Right atrium auricular region (tissue), 2 donors: ENCODE results near the gene KRTAP19-7. TPM values are rescaled to one million over a fixed set of nuclear protein-coding genes. Genes with fewer than 3 reads are reported as not detected.
A peak's percentile ranks its signal among the peaks of the same experiment; 100 is the strongest.

ENCODE experiments used
- DNase-seq: peaks from one replicate; pipeline ENCODE4 v3.0.0-alpha.2; 2019; ENCODE audit warnings: low spot score
- H3K27ac ChIP-seq, 2 donors: fragments of 200-600 bp; sonication (generic); 1 replicate in 1 of 2; 2 replicates in 1 of 2; pipeline ENCODE4 v1.5.1; 2016 to 2019
- H3K27me3 ChIP-seq, 2 donors: fragments of 200-600 bp; sonication (generic); one replicate each; pipeline versions ENCODE4 v1.5.1 to v1.6.0; 2017 to 2019
- H3K36me3 ChIP-seq: fragments of 200-600 bp; sonication (generic); one replicate; pipeline ENCODE4 v1.5.1; 2016
- H3K4me1 ChIP-seq, 2 donors: fragments of 200-600 bp; sonication (generic); one replicate each; pipeline versions ENCODE4 v1.5.1 to v1.6.0; 2017 to 2019
- H3K4me3 ChIP-seq, 2 donors: fragments of 200-600 bp; sonication (generic); 1 replicate in 1 of 2; 2 replicates in 1 of 2; pipeline ENCODE4 v1.5.1; 2017 to 2019; ENCODE audit warnings: mild to moderate bottlenecking in 1 of 2, moderate library complexity in 1 of 2
- H3K9me3 ChIP-seq, 2 donors: fragments of 200-600 bp; sonication (generic); one replicate each; pipeline ENCODE4 v1.5.1; 2019
- total RNA-seq, 2 donors: library from RNA; depleted of rRNA; stranded (reverse); fragments of >200 nt; gene quantifications; one replicate each; pipeline ENCODE4 v1.1.0, GENCODE V29; 2016
- TF ChIP-seq, protein P1 (sequence below), 2 donors: fragments of 200-600 bp; sonication (generic); IDR thresholded peaks; one replicate each; pipeline ENCODE4 v1.5.1; 2019; ENCODE audit warnings: antibody characterized with exemption in 2 of 2

KRTAP19-7 gene
- total RNA-seq, 2 donors from 2014 or later: not detected

GRCh38 chr21:30563630-30564029 is 2.5 kb upstream of the KRTAP19-7 start:
- H3K9me3 ChIP-seq: no peaks in the 10 kb centered on the region
- peaks cover 0 to 21% of the 10 kb centered on the region in 2 donors for H3K4me1 ChIP-seq
- no peak overlapping the region for H3K4me3 ChIP-seq
- H3K27me3 ChIP-seq: no peaks in the 10 kb centered on the region
- TF ChIP-seq, protein P1, sequence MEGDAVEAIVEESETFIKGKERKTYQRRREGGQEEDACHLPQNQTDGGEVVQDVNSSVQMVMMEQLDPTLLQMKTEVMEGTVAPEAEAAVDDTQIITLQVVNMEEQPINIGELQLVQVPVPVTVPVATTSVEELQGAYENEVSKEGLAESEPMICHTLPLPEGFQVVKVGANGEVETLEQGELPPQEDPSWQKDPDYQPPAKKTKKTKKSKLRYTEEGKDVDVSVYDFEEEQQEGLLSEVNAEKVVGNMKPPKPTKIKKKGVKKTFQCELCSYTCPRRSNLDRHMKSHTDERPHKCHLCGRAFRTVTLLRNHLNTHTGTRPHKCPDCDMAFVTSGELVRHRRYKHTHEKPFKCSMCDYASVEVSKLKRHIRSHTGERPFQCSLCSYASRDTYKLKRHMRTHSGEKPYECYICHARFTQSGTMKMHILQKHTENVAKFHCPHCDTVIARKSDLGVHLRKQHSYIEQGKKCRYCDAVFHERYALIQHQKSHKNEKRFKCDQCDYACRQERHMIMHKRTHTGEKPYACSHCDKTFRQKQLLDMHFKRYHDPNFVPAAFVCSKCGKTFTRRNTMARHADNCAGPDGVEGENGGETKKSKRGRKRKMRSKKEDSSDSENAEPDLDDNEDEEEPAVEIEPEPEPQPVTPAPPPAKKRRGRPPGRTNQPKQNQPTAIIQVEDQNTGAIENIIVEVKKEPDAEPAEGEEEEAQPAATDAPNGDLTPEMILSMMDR (IDR thresholded peaks at IDR 0.05): no peak
- no peak overlapping the region for H3K27ac ChIP-seq
- H3K36me3 ChIP-seq: no peaks in the 10 kb centered on the region
- DNase-seq: no peak

DNA sequence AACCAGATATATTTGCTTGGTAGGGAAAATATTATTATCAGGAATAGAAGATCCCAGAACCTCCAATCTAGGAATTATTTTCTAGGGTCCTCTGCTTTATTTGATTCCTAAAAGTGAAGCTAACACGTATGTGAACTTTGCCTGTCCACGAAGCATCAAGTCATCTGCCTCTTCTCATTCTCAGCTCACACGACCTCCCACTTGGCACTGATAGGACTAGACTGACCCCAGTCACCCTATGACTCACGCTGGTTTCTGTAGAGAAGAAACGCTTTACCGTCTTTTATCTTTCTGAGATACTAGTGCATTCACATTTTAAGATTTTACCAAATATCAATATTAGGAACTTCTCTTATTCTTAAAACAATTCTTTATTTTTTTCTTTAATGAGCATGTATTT is 2.0 kb upstream of the KRTAP19-7 start:
- no peaks in the 10 kb centered on the region for H3K9me3 ChIP-seq
- no peaks in the 10 kb centered on the region for H3K27me3 ChIP-seq
- no peak for DNase-seq
- TF ChIP-seq, protein P1 (IDR thresholded peaks at IDR 0.05): no peak
- H3K36me3 ChIP-seq: no peaks in the 10 kb centered on the region
- peak overlapping the region in 1 of 2 donors; percentile 55 for H3K27ac ChIP-seq
- H3K4me1 ChIP-seq: peaks cover 0 to 21% of the 10 kb centered on the region in 2 donors
- H3K4me3 ChIP-seq: no peak overlapping the region

GRCh38 chr21:30561957-30562356 is 843 bp upstream of the KRTAP19-7 start:
- H3K9me3 ChIP-seq: no peaks in the 10 kb centered on the region

DNA sequence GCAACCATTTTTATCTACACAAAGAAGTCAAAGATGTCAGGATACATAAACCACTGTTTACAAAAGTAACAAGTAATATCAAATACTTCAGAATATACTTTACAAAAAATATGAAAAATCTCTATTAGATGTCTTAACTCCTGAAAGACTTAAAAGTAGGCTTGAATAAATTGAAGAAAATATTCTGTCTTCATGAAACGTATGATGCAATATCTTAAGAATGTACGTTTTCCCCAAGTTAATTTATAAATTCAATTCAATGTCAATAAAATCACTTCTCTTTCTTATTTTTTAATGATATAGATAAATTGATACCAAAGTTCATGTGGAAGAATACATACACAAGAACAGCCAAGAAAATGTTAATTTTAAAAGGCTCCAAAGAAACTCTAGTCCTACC is 6.0 kb downstream of the KRTAP19-7 start:
- TF ChIP-seq, protein P1 (IDR thresholded peaks at IDR 0.05): no peak
- Histone ChIP-seq H3K27ac (no peak overlapping the region), H3K4me1 (no peaks in the 10 kb centered on the region), H3K36me3 (no peaks in the 10 kb centered on the region), H3K9me3 (peaks cover 0 to 8% of the 10 kb centered on the region in 2 donors), H3K27me3 (no peaks in the 10 kb centered on the region), H3K4me3 (no peak overlapping the region)
- DNase-seq: no peak

More at GRCh38 chr21:30561957-30562356, 843 bp upstream of the KRTAP19-7 start:
- Histone ChIP-seq H3K36me3 (no peaks in the 10 kb centered on the region), H3K27me3 (no peaks in the 10 kb centered on the region), H3K27ac (peak overlapping the region in 1 of 2 donors; percentile 59), H3K4me1 (peaks cover 0 to 15% of the 10 kb centered on the region in 2 donors), H3K4me3 (no peak overlapping the region)
- TF ChIP-seq, protein P1 (IDR thresholded peaks at IDR 0.05): no peak
- DNase-seq: no peak

GRCh38 chr21:30552782-30553181 is 8.3 kb downstream of the KRTAP19-7 start:
- Histone ChIP-seq H3K4me1 (no peaks in the 10 kb centered on the region), H3K9me3 (peaks cover 0 to 8% of the 10 kb centered on the region in 2 donors), H3K36me3 (no peaks in the 10 kb centered on the region), H3K27me3 (no peaks in the 10 kb centered on the region), H3K27ac (no peak overlapping the region), H3K4me3 (no peak overlapping the region)
- TF ChIP-seq, protein P1 (IDR thresholded peaks at IDR 0.05): no peak
- no peak for DNase-seq

- no peak within 1 kb of the TSS for H3K4me3 ChIP-seq
- no peaks in the 10 kb centered on the region for H3K9me3 ChIP-seq
- H3K27me3 ChIP-seq: no peaks in the 10 kb centered on the region
- no peaks in the 10 kb centered on the region for H3K36me3 ChIP-seq
- no peak within 1 kb of the TSS for H3K27ac ChIP-seq
- TF ChIP-seq, protein P1 (IDR thresholded peaks at IDR 0.05): no peak
- no peaks in the 10 kb centered on the region for H3K4me1 ChIP-seq
- no peak for DNase-seq
Observed at GRCh38 chr21:30541764-30542163, 19.4 kb downstream of the KRTAP19-7 start, which contains the start of gene KRTAP19-6. TSS of gene KRTAP19-6 (minus strand) at chr21:30541864. CDS start at chr21:30541833, 31 bp downstream.
